ENCODE data around the gene UNC50.

The UNC50 gene

DNA sequence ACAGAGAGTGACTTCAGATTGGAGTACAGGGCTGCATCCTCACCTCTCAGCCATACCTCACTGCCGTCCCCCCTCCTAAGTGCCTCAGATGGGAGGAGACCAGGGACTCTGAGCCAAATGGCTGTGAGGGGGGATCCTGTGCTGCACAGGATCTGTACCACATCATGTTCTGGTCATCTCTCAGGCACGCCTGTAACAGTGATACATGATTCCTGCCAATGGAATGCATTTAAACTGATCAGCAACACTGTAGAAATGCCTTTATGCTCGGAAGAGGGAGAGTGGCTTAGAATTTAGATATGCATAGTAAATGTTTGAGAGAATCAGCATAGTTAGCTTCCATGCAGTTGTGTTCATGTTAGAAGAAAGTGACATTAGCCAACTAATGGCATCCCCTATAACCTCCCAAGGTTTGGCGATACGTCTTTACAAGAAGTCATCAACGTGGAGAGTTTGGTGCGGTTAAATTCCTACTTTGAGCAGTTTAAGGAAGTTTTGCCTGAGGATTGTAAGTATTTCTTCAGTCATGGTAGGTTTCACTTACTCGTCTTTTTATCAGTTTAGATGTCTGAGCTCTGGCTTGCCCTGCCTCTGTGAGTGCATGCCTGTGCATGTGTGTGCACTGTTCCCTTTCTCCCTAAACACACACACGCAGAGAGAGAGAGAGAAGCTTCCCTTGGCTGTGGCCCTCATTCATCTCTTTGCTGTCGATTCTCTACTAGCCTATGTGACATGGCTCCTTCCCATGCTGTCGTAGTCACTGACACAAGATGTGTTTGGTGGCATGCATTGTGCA, 40.0 kb upstream of the UNC50 start:
- Histone ChIP-seq H3K36me3 (peaks cover 24 to 100% (median 81%) of the 10 kb centered on the region in 3 donors), H3K4me1 (peaks cover 0 to 5% (median under 1%) of the 10 kb centered on the region in 4 donors), H3K27ac (no peak overlapping the region), H3K27me3 (no peaks in the 10 kb centered on the region), H3K4me3 (no peak overlapping the region), H3K9me3 (no peaks in the 10 kb centered on the region)
- TF ChIP-seq, protein P1, sequence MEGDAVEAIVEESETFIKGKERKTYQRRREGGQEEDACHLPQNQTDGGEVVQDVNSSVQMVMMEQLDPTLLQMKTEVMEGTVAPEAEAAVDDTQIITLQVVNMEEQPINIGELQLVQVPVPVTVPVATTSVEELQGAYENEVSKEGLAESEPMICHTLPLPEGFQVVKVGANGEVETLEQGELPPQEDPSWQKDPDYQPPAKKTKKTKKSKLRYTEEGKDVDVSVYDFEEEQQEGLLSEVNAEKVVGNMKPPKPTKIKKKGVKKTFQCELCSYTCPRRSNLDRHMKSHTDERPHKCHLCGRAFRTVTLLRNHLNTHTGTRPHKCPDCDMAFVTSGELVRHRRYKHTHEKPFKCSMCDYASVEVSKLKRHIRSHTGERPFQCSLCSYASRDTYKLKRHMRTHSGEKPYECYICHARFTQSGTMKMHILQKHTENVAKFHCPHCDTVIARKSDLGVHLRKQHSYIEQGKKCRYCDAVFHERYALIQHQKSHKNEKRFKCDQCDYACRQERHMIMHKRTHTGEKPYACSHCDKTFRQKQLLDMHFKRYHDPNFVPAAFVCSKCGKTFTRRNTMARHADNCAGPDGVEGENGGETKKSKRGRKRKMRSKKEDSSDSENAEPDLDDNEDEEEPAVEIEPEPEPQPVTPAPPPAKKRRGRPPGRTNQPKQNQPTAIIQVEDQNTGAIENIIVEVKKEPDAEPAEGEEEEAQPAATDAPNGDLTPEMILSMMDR (IDR thresholded peaks at IDR 0.05), result no peak
- DNase-seq, result peak in 1 of 2 donors; percentile 23
- intact Hi-C loops (cut with DNase I; ENCODE audit: low total_unique reads), result no loop called here

GRCh38 chr2:98569197-98569793, 39.1 kb upstream of the UNC50 start:
- intact Hi-C loops (cut with DNase I; ENCODE audit: low total_unique reads), result no loop called here
- no peaks in the 10 kb centered on the region for H3K9me3 ChIP-seq
- peak in 1 of 2 donors; percentile 34 for DNase-seq

GRCh38 chr2:98569915-98570314, 38.5 kb upstream of the UNC50 start:
- peaks cover 32 to 100% (median 78%) of the 10 kb centered on the region in 3 donors for H3K36me3 ChIP-seq
- TF ChIP-seq, protein P1 (IDR thresholded peaks at IDR 0.05), result no peak

More at GRCh38 chr2:98569197-98569793, 39.1 kb upstream of the UNC50 start:
- H3K4me1 ChIP-seq, result no peaks in the 10 kb centered on the region
- no peak overlapping the region for H3K27ac ChIP-seq
- peaks cover 32 to 100% (median 84%) of the 10 kb centered on the region in 3 donors for H3K36me3 ChIP-seq
- H3K27me3 ChIP-seq, result no peaks in the 10 kb centered on the region
- TF ChIP-seq, protein P1 (IDR thresholded peaks at IDR 0.05), result peak; percentile 56 to 73
- H3K4me3 ChIP-seq, result no peak overlapping the region

GRCh38 chr2:98570356-98570755, 38.0 kb upstream of the UNC50 start:
- Histone ChIP-seq H3K27me3 (no peaks in the 10 kb centered on the region), H3K27ac (no peak overlapping the region), H3K4me3 (no peak overlapping the region), H3K4me1 (no peaks in the 10 kb centered on the region), H3K9me3 (no peaks in the 10 kb centered on the region), H3K36me3 (peaks cover 32 to 100% (median 74%) of the 10 kb centered on the region in 3 donors)
- no peak for DNase-seq
- TF ChIP-seq, protein P1 (IDR thresholded peaks at IDR 0.05), result no peak
- intact Hi-C loops (cut with DNase I; ENCODE audit: low total_unique reads), result no loop called here

More at GRCh38 chr2:98569915-98570314, 38.5 kb upstream of the UNC50 start:
- intact Hi-C loops (cut with DNase I; ENCODE audit: low total_unique reads), result no loop called here
- DNase-seq, result no peak
- no peak overlapping the region for H3K4me3 ChIP-seq
- H3K9me3 ChIP-seq, result no peaks in the 10 kb centered on the region
- H3K4me1 ChIP-seq, result no peaks in the 10 kb centered on the region
- no peak overlapping the region for H3K27ac ChIP-seq
- H3K27me3 ChIP-seq, result no peaks in the 10 kb centered on the region

GRCh38 chr2:98571121-98571701, 37.2 kb upstream of the UNC50 start:
- Histone ChIP-seq H3K27me3 (no peaks in the 10 kb centered on the region), H3K9me3 (no peaks in the 10 kb centered on the region), H3K4me1 (no peaks in the 10 kb centered on the region), H3K27ac (no peak overlapping the region), H3K4me3 (no peak overlapping the region), H3K36me3 (peaks cover 31 to 100% (median 73%) of the 10 kb centered on the region in 3 donors)
- DNase-seq, result no peak
- intact Hi-C loops (cut with DNase I; ENCODE audit: low total_unique reads), result no loop called here
- TF ChIP-seq, protein P1 (IDR thresholded peaks at IDR 0.05), result no peak
